ENCODE measurements around the gene ARMC2. TPM values are rescaled to one million over a fixed set of nuclear protein-coding genes. Genes with fewer than 3 reads are reported as not detected.

ARMC2 gene
- total RNA-seq, 4 donors from 2014 or later, result 3.1 to 11.1 (median 5.7) TPM

DNA sequence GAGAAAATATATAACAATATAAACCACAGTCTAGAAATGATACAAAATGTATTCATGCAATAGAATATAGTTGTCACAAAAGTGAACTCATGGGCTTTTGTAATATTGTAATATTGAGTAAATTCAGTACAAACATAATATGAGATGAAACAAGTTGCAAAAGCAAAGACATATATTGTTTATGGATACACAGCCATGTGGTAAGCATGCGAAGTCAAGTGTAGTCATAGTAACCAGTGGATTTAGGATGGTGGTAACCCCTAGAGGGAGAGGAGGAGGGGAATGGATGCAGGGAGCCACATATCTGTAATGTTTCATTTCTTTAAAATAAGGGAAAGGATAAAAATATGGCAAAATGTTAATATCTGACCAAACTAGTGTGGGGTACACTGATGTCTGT is 47.3 kb downstream of the ARMC2 start:
- DNase-seq (ENCODE audit: low spot score in 2 of 2), result no peak
- no peaks in the 10 kb centered on the region for H3K9me3 ChIP-seq
- WGBS, 2 donors, result 91 to 92% methylated on average over 1 of the region's 1 CpG
- H3K27ac ChIP-seq, result peak overlapping the region in 3 of 4 donors; percentile 62 to 83 (median 67)
- TF ChIP-seq EP300 (IDR thresholded peaks at IDR 0.05), result no peak
- TF ChIP-seq POLR2A (IDR thresholded peaks at IDR 0.05), result no peak
- TF ChIP-seq, protein P1, sequence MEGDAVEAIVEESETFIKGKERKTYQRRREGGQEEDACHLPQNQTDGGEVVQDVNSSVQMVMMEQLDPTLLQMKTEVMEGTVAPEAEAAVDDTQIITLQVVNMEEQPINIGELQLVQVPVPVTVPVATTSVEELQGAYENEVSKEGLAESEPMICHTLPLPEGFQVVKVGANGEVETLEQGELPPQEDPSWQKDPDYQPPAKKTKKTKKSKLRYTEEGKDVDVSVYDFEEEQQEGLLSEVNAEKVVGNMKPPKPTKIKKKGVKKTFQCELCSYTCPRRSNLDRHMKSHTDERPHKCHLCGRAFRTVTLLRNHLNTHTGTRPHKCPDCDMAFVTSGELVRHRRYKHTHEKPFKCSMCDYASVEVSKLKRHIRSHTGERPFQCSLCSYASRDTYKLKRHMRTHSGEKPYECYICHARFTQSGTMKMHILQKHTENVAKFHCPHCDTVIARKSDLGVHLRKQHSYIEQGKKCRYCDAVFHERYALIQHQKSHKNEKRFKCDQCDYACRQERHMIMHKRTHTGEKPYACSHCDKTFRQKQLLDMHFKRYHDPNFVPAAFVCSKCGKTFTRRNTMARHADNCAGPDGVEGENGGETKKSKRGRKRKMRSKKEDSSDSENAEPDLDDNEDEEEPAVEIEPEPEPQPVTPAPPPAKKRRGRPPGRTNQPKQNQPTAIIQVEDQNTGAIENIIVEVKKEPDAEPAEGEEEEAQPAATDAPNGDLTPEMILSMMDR (IDR thresholded peaks at IDR 0.05), result no peak
- H3K36me3 ChIP-seq, result no peaks in the 10 kb centered on the region
- H3K4me1 ChIP-seq, result peaks cover 0 to 31% (median 6%) of the 10 kb centered on the region in 4 donors
- no peaks in the 10 kb centered on the region for H3K27me3 ChIP-seq
- no peak overlapping the region for H3K4me3 ChIP-seq

DNA sequence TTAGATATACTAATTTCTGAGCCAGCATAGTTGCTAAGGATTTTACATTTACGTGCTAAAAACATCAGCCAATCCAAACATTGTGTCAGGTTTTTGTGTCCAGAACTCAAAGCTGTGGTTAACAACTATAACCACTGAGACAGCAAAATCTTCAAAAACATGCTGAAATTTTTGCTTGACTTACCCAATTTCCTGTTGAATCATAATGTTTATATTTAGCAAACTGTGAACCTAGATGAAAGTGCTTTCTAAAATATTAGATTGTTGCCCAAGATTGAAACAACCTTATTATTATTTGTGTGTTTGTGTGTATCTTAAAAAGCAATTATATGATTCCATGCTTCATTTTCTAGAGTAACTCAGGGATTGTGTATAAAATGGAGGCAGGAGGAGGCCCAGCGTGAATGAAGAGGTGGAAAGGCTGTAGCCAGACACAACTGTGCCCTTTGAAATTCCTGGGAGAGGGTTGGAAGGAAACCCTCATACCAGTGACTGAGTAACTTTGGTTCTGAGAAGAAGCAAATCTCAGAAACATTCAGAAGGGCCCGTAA is 48.0 kb downstream of the ARMC2 start:
- H3K36me3 ChIP-seq, result no peaks in the 10 kb centered on the region
- peaks cover 0 to 31% (median 6%) of the 10 kb centered on the region in 4 donors for H3K4me1 ChIP-seq
- no peak for DNase-seq (ENCODE audit: low spot score in 2 of 2)
- H3K27ac ChIP-seq, result peak overlapping the region in 3 of 4 donors; percentile 62 to 85 (median 83)
- H3K9me3 ChIP-seq, result no peaks in the 10 kb centered on the region
- 43 to 48% methylated on average over 3 of the region's 3 CpGs for WGBS, 2 donors
- no peaks in the 10 kb centered on the region for H3K27me3 ChIP-seq
- TF ChIP-seq, protein P1 (IDR thresholded peaks at IDR 0.05), result no peak
- peak; percentile 90 to 93 for TF ChIP-seq EP300 (IDR thresholded peaks at IDR 0.05)
- H3K4me3 ChIP-seq, result no peak overlapping the region

DNA sequence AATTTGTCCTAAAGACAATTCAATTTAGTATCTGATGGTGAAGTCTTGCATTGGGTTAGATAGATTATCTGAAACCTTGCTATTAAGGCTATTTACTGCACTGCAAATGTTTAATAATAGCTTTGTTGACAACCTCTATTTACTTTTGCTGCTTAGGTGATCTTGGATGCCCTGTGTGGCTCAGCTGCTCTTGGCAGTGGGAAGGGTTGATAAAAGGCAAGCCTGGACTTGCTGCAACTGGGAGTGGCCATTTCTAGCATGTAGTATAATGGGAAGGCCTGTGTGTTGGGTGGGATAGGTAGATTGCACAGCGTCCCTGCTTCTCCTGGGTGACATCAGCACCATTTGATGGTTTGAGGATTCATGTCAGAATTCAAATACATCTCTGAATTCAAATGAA is 49.1 kb downstream of the ARMC2 start:
- no peak overlapping the region for H3K27ac ChIP-seq
- 84 to 87% methylated on average over 1 of the region's 1 CpG for WGBS, 2 donors
- H3K27me3 ChIP-seq, result no peaks in the 10 kb centered on the region
- peaks cover 0 to 31% (median 9%) of the 10 kb centered on the region in 4 donors for H3K4me1 ChIP-seq
- DNase-seq (ENCODE audit: low spot score in 2 of 2), result no peak
- H3K36me3 ChIP-seq, result no peaks in the 10 kb centered on the region
- H3K4me3 ChIP-seq, result no peak overlapping the region
- H3K9me3 ChIP-seq, result no peaks in the 10 kb centered on the region
- TF ChIP-seq POLR2A (IDR thresholded peaks at IDR 0.05), result no peak
- TF ChIP-seq, protein P1 (IDR thresholded peaks at IDR 0.05), result no peak

DNA sequence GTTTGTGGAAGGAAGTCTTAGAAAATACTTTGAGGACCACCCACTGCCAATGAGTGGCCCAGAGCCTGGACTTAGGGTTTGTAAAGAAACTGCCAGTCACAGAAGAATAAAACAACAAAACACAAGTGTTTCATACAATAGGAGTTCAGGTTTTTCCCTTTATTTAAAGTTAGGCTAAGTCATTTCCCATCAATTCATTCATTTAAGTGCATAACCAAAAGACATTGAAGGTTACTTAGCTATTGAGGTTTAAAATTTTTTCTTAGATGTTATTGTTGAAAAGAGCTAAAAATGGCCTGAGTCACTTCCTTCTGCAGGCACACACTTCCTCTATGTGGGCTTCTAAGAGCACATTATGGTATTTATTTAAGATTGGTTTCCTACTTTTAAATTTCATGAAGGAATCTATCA is 54.2 kb downstream of the ARMC2 start:
- no peaks in the 10 kb centered on the region for H3K9me3 ChIP-seq
- no peak for DNase-seq (ENCODE audit: low spot score in 2 of 2)
- no peaks in the 10 kb centered on the region for H3K27me3 ChIP-seq
- peak overlapping the region in 2 of 4 donors; percentile 1 to 15 for H3K27ac ChIP-seq
- no peak overlapping the region for H3K4me3 ChIP-seq
- no peaks in the 10 kb centered on the region for H3K36me3 ChIP-seq
- TF ChIP-seq, protein P1 (IDR thresholded peaks at IDR 0.05), result no peak
- peak in 1 of 2 donors; percentile 44 for TF ChIP-seq EP300 (IDR thresholded peaks at IDR 0.05)
- peaks cover 0 to 30% (median 5%) of the 10 kb centered on the region in 4 donors for H3K4me1 ChIP-seq

DNA sequence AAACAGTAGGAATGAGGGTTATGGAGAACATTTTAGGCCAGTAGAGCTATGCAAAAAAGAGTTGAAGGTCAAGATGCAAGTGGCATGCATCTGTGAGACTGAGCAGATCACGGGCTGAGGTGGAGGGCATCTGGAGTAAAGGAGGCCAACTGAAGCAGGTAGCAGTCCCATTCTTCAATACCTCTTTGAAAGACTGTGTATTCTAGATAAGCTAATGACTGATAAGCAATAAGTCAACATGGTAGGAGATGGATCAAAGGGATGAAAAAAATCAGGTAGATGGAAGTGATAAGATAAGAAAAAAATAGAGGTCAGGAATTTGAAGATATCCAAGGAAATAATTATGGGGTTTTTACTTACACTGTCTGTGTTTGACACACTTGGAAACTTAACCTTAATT is 55.6 kb downstream of the ARMC2 start:
- H3K4me1 ChIP-seq, result peaks cover 0 to 30% (median 5%) of the 10 kb centered on the region in 4 donors

More for the DNA sequence above, 55.6 kb downstream of the ARMC2 start:
- 96 to 97% methylated on average over 1 of the region's 1 CpG for whole genome bisulfite sequencing, 2 donors
- DNase-seq (ENCODE audit: low spot score in 2 of 2), result no peak
- TF ChIP-seq, protein P1 (IDR thresholded peaks at IDR 0.05), result no peak
- TF ChIP-seq EP300 (IDR thresholded peaks at IDR 0.05) (no peak), POLR2A (IDR thresholded peaks at IDR 0.05) (no peak)
- Histone ChIP-seq H3K9me3 (no peaks in the 10 kb centered on the region), H3K4me3 (no peak overlapping the region), H3K27ac (no peak overlapping the region), H3K36me3 (no peaks in the 10 kb centered on the region), H3K27me3 (no peaks in the 10 kb centered on the region)

All from tibial nerve (tissue), 4 donors.